NCI-H2171 treated with DMSO at 0.1 percent for 48 hours (cell line): ENCODE data around the gene PPIL3.

ENCODE experiments used
- DNase-seq: peaks from one replicate; lab custom pipeline; 2025; lab: John Stamatoyannopoulos, UW

The PPIL3 gene

DNA sequence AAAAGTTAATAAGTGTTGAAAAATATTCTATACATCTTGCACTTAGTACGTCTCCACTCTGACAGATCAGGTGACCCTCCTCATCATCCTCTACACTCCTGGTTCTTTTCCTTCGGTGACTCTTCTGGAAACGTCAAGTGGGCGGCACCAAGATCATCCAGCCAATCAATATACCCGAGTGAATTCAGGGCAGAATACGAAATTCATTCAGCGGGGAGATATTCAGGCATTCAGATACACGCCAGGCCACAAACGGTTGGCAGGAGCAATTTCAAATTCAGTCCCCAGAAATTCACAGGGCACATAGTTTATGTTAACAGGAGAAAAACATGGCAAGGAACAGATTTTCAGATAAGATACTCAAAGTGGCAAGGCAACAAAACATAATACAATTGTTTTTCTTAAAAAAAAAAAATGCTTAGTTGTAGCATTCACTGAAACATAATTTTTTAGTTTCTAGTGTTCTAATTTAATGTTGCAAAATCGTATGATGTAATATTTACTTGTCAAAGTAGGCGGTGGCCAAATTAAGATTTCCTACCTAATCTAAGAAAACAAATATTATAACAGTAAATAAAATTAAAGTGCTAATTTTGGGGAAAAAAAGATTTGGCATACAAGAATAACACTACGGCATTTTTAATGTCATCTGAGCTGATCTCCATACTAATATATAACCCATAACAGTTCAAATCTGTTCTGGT is 28.6 kb downstream of the PPIL3 start:
- no peak for DNase-seq

DNA sequence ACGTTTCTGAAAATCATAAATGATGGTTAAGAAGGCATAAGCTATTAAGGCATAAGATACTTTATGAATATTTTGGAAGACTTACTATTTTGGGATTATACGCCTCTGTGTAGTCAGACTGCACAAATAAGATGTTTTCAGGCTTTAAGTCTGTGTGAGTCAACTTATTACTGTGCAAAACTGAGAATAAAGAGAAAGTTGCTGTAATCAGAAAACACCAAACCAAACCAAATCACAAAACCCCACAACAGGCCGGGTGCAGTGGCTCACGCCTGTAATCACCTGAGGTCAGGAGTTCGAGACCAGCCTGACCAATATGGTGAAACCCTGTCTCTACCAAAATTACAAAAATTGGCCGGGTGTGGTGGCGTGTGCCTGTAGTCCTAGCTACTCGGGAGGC is 32.1 kb downstream of the PPIL3 start:
- no peak for DNase-seq

DNA sequence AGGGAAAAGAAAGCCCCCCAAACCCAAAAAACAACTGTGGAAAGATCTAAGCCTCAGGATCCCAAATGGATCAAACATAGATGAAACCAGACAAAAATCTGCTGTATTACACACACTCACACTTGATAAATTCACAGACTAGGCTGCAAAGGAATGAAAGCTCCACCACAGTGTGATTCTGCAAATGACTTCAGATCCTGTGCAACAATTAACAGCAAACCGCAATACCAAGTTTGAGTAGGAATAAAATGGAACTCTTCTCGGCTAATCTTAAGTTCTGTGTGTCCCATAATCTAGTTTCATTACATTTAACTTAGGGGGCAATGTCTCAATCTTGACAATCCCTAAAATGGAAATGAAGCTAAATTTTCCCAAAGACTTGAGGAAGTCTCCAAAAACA is 36.3 kb downstream of the PPIL3 start:
- DNase-seq = no peak

DNA sequence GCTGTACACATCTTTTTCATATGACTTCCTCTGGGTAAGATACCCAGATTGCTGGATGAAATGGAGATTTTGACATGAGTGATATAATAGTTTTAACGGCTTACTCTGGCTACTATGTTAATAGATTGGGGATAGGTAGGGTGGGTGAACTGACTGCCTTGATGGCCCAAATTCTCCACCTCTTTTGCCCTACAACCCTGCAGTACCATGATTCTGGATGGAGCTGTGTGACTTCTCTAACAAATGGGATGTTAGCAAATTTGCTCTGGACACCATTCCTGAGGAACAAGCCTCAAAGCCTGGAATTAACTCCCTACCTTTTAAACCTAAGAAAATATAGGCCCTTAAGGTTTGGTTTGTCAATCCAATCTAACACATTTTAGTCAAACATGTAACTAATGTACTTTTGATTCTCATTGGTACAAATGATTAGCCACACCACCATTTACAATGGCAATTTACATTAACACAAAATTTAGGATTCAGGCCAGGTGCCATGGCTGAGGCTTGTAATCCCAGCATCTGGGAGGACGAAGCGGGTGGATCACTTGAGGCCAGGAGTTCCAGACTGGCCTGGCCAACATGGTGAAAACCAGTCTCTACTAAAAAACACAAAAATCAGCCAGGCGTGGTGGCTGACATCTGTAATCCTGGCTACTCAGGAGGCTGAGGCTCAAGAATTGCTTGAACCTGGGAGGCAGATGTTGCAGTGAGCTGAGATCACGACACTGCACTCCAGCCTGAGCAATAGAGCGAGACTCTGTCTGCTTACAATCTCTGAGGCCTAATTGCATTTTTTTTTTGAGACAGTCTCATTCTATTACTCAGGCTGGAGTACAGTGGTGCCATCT is 37.3 kb downstream of the PPIL3 start:
- no peak for DNase-seq

- DNase-seq = no peak
Measured at GRCh38 chr2:200850512-200851256, 38.2 kb downstream of the PPIL3 start.

GRCh38 chr2:200847939-200848338 is 40.9 kb downstream of the PPIL3 start:
- no peak for DNase-seq

GRCh38 chr2:200847269-200847668 is 41.6 kb downstream of the PPIL3 start:
- DNase-seq = no peak

- no peak for DNase-seq
Measured at GRCh38 chr2:200845669-200846325, 43.1 kb downstream of the PPIL3 start.

- no peak for DNase-seq
Measured at GRCh38 chr2:200845194-200845593, 43.7 kb downstream of the PPIL3 start.

- DNase-seq = no peak
Measured at GRCh38 chr2:200843993-200844948, 44.6 kb downstream of the PPIL3 start.

DNA sequence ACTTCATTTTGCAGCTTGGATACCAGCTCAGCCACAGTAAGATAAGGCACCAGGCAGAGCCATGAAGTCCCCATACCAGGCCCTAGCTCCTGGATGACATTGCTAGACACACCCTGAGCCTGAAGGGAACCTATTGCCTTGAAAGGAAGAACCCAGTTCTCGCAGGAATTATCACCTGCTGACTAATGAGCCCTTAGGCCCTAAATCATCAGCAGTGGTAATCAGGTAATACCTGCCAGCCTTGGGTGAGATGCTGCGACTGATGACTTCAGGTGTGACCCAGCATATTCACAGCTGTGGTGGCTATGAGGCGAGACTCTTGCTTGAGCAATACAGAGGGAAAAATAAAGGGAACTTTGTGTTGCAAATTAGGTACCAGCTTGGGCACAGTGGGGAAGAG is 49.4 kb downstream of the PPIL3 start:
- DNase-seq = no peak

- DNase-seq = no peak
Measured at GRCh38 chr2:200834701-200835100, 54.2 kb downstream of the PPIL3 start.

DNA sequence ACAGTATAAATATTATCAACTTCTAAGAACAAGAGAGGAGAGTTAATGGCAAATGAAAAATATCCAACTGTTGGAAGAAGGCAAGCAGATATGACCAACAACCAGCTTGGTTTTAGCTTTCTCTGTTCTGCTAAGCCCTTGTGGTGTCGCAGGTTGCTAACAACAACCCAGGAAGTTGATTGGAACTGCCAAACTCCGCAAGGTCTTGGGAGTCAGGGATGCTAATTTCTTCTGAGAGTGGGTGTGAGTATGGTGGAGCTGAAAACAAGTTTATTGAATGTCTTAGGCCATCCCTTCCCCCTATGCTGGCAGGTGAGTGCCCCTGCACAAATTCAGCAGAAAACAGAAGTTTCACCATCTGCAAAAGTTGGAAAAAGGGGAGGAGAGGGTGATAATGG is 59.6 kb downstream of the PPIL3 start:
- no peak for DNase-seq

DNA sequence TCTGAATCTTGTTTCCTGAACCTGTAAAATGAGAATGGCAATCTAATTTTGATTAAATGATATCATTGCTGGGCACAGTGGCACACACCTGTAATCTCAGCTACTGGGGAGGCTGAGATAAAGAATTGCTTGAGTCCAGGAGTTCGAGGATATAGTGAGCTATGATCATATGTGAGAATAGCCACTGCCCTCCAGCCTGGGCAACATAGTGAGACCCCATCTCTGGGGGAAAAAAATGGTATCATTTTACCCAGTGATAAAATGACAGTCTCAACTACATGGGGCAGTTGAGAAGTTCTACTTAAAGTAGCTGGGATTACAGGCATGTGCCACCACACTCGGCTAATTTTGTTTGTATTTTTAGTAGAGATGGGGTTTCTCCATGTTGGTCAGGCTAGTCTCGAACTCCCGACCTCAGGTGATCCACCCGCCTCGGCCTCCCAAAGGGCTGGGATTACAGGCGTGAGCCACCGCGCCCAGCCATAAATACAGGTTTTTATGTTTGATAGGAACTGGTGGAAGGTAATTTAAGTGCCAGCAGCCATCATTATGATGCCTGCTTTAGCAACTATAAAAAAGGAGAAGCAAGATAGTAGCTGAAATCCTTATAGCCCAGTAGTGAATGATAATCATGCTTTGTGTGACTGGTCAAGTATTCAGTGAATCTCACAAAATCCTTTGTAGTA is 60.2 kb downstream of the PPIL3 start:
- no peak for DNase-seq

DNA sequence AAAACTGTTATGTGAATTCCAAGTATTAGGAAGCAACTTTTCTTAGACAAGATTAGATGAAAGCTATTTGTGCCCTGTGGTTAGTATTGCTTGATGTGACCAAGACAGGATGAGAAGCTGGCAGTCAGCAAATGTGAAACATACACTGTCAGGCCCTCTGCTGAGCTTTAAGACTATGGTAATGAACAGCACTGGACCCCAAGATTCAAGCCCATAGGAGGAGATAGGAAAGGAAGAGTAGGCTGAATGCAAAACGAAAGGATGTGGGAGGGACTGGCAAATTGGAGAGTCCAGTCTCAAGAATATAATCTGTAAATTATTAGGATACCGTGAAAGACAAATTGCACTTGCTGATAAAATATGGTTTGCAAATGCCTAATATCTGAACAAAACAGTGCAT is 60.8 kb downstream of the PPIL3 start:
- no peak for DNase-seq

DNA sequence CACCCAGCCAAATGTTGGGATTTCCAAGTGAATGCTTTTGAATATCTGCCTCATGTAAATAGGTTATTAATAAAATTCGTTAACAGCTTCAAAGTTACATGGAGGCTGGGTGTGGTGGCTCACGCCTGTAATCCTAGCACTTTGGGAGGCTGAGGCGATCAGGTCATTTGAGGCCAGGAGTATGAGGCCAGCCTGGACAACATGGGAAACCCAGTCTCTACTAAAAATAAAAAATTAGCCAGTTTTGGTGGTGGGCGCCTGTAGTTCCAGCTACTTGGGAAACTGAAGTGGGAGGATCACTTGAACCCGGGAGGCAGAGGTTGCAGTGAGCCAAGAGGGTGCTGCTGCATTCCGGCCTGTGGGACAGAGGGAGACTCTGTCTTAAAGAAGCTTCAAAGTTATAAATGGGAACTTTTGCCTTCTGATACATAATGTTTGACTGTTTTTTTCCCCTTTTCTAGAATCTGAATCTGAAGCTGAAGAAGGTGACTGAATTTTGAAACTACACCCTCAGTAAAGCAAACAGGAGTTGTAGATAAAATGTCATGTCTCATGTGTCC is 67.1 kb downstream of the PPIL3 start:
- no peak for DNase-seq
